ENCODE data around the gene PIF1.

Gene PIF1

DNA sequence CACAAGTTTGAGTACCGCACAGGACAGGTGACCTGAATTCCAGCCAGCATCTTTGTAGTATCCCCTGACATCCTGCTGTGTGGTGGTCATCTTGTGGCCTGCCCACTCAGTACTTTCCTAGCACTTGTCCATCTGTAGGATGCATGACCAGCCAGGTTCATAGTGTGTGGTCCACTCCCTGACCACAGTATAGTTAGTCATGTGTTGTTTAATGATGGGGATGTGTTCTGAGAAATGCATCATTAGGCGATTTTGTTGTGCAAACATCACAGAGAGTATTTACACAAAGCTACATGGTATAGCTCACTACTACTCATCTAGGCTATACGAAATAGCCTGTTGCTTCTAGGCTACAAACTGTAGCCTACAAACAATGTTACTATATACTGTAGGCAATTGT is 33.2 kb downstream of the PIF1 start:
- H3K27me3 Mint-ChIP-seq = no peaks in the 10 kb centered on the region
- CTCF ChIA-PET = interaction anchor here (0.6 to 1.8 kb wide), 3 partner anchors 18 to 454 kb away, joined by 3 to 4 read pairs (median 3); no protein-coding TSS in a partner anchor

DNA sequence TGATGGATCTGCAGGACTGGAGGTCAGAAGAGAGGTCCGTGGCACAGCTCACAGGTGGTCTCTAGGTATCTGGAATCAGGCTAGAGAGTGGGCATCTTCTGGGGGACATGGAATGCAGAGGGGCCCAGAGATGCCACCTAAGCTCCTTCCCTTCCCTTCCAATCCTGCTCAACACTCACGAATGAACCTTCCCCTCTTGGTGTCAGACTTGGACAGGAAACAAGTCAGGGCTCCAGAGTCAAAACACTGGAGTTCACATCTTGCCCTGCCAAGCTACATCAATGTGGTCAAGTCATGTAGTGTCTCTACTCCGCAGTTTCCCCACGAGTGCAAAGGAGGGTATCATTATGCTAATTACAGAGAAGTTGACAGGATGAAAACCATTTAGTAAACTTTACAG is 34.0 kb downstream of the PIF1 start:
- no peak for DNase-seq
- H3K27ac Mint-ChIP-seq = no peak overlapping the region
- H3K27me3 Mint-ChIP-seq = no peaks in the 10 kb centered on the region
- H3K4me3 Mint-ChIP-seq = no peak overlapping the region
- H3K4me1 Mint-ChIP-seq = no peaks in the 10 kb centered on the region
- no peaks in the 10 kb centered on the region for H3K36me3 Mint-ChIP-seq
- H3K9me3 Mint-ChIP-seq = no peaks in the 10 kb centered on the region
- CTCF ChIA-PET = interaction anchor here (1.0 to 1.8 kb wide), 2 partner anchors 18 to 20 kb away, joined by 3 to 4 read pairs; no protein-coding TSS in a partner anchor

More for the DNA sequence above, 33.2 kb downstream of the PIF1 start:
- Mint-ChIP-seq H3K27ac (no peak overlapping the region), H3K36me3 (no peaks in the 10 kb centered on the region), H3K9me3 (no peaks in the 10 kb centered on the region), H3K4me3 (no peak overlapping the region), H3K4me1 (no peaks in the 10 kb centered on the region)
- DNase-seq = no peak

DNA sequence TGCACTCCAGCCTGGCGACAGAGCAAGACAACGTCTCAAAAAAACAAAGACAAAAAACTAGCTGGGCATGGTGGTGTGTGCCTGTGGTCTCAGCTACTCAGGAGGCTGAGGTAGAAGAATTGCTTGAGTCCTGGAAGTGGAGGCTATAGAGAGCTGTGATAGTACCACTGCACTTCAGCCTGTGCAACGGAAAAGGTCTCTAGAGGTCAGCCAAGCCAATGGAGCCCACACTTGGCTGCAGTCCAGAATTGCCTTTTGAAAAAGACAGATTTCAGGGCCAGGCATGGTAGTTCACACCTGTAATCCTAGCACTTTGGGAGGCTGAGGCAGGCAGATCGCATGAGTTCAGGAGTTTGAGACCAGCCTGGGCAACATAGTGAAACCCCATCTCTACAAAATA is 41.7 kb downstream of the PIF1 start:
- CTCF ChIA-PET = interaction anchor here (1.3 kb wide), 1 partner anchor 27 kb away, joined by 3 read pairs; no protein-coding TSS in a partner anchor
- H3K4me1 Mint-ChIP-seq = peaks cover 15% of the 10 kb centered on the region
- H3K36me3 Mint-ChIP-seq = no peaks in the 10 kb centered on the region
- H3K9me3 Mint-ChIP-seq = no peaks in the 10 kb centered on the region
- DNase-seq = no peak
- H3K27me3 Mint-ChIP-seq = peaks cover 55% of the 10 kb centered on the region
- H3K27ac Mint-ChIP-seq = no peak overlapping the region
- H3K4me3 Mint-ChIP-seq = no peak overlapping the region

DNA sequence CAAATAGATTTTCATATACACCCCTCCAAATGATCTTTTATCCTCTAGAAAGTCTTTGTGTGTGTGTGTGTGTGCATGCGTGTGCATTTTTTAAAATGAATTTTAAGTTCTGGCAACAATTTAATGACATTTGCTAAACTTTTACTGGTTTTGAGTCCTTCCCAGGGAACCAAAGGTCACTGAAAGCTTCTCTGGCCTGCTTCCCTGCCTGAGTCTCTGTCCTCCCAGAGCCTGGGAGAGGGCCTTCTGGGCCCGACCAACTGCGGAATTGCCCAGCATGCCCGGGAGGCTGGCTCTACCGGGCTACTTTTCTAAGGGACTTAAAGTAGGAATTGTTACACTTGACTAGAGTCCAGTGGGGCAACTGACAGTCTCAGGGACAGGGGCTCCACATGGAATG is 42.7 kb downstream of the PIF1 start:
- Mint-ChIP-seq H3K4me3 (no peak overlapping the region), H3K9me3 (no peaks in the 10 kb centered on the region), H3K27me3 (peaks cover 65% of the 10 kb centered on the region), H3K27ac (no peak overlapping the region), H3K4me1 (peaks cover 15% of the 10 kb centered on the region), H3K36me3 (no peaks in the 10 kb centered on the region)
- CTCF ChIA-PET = interaction anchor here (1.3 kb wide), 1 partner anchor 28 kb away, joined by 3 read pairs; no protein-coding TSS in a partner anchor
- no peak for DNase-seq

DNA sequence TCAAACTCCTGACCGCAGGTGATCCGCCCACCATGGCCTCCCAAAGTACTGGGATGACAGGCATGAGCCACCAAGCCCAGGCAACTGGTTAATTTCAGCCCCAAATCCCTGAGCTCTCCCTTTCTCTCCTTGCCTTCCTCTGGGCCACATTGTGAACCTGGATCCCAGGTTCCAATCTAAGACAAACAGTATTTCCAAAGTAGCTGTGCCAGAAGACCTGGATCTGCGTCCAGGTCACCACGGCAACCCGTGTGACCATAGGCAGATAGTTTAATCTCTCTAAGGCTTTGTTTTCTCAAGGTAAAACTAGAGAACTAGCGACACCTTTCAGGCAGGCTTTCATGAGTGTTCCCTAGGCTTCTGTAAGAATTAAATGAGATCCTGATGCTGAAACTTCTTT is 44.1 kb downstream of the PIF1 start:
- no peaks in the 10 kb centered on the region for H3K36me3 Mint-ChIP-seq
- no peak overlapping the region for H3K4me3 Mint-ChIP-seq
- DNase-seq = no peak
- no peaks in the 10 kb centered on the region for H3K9me3 Mint-ChIP-seq
- peaks cover 17% of the 10 kb centered on the region for H3K4me1 Mint-ChIP-seq
- no peak overlapping the region for H3K27ac Mint-ChIP-seq
- CTCF ChIA-PET = interaction anchor here (1.3 to 1.4 kb wide), 2 partner anchors 28 to 51 kb away, joined by 3 to 4 read pairs; no protein-coding TSS in a partner anchor
- H3K27me3 Mint-ChIP-seq = peaks cover 80% of the 10 kb centered on the region

DNA sequence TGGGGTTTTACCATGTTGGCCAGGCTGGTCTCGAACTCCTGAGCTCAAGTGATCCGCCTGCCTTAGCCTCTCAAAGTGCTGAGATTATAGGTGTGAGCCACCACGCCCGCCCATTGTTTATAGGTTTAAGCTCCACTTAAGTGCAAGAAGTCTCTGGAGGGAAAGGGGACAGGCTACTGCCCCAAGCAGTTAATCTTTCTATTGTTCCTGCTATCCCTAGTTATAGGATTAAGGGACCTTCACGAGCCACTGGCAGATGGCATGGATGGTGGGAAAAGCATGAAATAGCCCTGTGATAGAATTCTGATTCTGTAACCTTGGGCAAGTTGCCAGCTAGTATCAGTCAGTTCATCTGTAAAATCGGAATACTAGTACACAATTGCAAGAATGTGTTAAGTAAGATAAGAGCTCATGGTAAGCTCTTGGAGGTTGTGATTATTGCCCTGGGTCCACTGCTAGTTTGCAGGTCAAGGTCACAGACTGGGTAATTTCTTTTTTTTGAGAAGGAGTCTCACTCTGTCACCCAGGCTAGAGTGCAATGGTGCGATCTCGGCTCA is 44.8 kb downstream of the PIF1 start:
- Mint-ChIP-seq H3K27me3 (peaks cover 86% of the 10 kb centered on the region), H3K4me1 (peaks cover 21% of the 10 kb centered on the region), H3K4me3 (no peak overlapping the region), H3K27ac (no peak overlapping the region), H3K36me3 (no peaks in the 10 kb centered on the region), H3K9me3 (no peaks in the 10 kb centered on the region)
- CTCF ChIA-PET = interaction anchor here (1.4 kb wide), 1 partner anchor 50 kb away, joined by 3 read pairs; no protein-coding TSS in a partner anchor
- no peak for DNase-seq

DNA sequence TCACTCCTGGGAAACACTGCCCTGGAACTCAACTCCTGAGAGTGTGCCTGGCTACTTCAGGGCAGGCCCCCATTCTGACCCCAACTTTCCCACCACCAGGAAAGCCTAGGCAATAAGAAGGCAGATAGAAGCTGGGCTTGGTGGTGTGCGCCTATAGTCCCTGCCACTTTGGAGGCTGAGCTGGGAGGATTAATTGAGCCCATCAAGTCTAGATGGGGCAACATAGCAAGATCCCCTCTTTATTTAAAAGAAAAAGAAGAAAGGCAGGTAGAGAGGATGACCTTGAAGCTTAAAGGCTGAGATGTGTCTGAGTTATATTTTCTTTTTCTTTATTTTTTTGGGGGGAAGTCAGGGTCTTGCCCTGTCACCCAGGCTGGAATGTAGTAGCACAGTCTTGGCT is 45.8 kb downstream of the PIF1 start:
- CTCF ChIA-PET = no interaction called here
- Mint-ChIP-seq H3K4me1 (peaks cover 21% of the 10 kb centered on the region), H3K27me3 (peaks cover 86% of the 10 kb centered on the region), H3K4me3 (no peak overlapping the region), H3K36me3 (no peaks in the 10 kb centered on the region), H3K27ac (no peak overlapping the region), H3K9me3 (no peaks in the 10 kb centered on the region)
- DNase-seq = no peak

DNA sequence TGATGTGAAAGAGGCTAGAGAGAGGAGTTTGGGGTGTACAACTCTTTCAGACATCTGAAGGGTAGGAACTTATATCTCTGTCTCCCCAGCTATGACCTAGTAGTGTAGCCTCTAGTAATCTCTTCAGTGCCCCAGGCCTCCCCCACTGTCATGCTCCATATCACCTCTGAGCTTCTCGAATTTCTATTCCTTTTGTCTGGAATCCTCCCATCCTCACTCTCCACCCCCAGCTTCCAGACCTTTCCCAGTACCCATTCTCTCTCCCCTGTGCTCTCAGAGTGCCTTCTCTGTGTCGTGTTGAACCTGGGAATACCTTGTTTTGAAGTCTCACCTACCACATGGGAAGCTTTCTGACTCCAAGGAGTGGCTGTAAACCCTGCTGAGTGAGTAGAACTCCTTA is 46.4 kb downstream of the PIF1 start:
- H3K27ac Mint-ChIP-seq = no peak overlapping the region
- no peak for DNase-seq
- CTCF ChIA-PET = no interaction called here
- H3K4me1 Mint-ChIP-seq = peaks cover 26% of the 10 kb centered on the region
- H3K9me3 Mint-ChIP-seq = no peaks in the 10 kb centered on the region
- H3K4me3 Mint-ChIP-seq = no peak overlapping the region
- H3K27me3 Mint-ChIP-seq = peaks cover 86% of the 10 kb centered on the region
- H3K36me3 Mint-ChIP-seq = no peaks in the 10 kb centered on the region

DNA sequence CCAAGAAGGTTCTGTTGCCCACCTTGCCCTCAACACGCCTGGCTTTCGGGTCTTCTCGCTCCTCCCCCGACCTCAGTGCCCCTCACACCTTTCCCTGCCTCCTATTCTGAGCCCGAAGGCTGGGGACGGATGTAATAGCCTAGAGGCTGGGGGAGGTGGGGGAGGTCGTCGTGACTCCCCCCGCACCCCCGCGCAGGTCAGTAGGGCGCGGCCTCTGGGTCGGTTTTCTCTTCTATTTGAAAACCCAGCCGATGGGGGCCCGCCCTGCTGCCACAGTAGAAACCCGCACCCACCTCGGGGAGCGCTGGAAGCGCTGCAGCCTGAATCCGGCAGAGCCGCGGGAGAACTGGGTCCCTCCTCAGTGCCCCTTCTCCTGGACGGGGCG is 49.1 kb downstream of the PIF1 start:
- Mint-ChIP-seq H3K27me3 (peaks cover 92% of the 10 kb centered on the region), H3K27ac (no peak overlapping the region), H3K9me3 (no peaks in the 10 kb centered on the region), H3K4me3 (peak overlapping the region; percentile 58), H3K4me1 (peaks cover 12% of the 10 kb centered on the region), H3K36me3 (no peaks in the 10 kb centered on the region)
- CTCF ChIA-PET = interaction anchor here (0.6 to 0.9 kb wide), 2 partner anchors 33 to 84 kb away, joined by 3 to 4 read pairs; no protein-coding TSS in a partner anchor
- no peak for DNase-seq

DNA sequence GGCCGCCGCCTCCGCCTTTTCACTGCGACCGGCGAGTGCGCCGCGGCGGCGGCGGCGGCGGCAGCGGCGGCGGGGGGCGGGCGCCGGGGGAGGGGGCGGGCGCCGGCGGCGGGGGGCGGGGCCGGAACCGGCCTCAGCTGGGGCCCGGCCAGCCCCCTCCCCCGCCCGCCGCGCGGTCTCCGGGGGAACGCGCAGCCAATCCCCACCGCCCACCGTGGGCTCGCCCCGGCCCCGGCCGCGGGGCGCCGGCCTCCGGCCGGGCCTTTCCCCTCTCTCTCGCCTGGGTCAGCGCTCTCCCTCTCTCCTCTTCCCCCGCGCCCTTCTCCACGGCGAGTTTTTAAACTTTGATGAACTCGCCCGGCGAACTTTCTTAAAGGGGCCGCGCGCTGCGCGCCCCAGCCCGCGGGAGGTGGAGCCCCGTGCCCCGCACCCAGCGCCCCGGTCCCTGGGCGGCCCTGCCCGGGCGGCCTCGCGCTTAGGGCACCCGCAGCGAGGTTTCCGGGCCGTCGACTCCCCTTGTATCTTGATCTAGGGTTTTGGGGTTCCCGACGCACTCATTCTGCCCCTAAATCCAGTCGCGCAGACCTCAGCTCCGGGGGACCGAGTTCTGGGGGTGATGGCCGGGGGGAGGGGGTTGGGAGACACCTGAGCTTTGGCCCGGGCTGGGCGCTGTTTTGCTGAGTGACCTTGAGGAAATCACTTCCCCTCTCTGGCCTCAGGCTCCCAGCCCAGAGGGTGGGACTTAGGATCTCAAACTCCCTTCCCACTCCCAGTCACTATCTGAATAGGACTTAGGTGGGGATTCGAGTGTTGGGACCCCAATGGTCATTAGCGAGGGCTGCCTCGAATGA is 49.7 kb downstream of the PIF1 start, which contains the start of gene RBPMS2:
Gene RBPMS2, minus strand, starts transcription at position 39 of the 851 bp plus-strand sequence. CDS start 270 bp downstream, outside the sequence.
- peaks cover 95% of the 10 kb centered on the region for H3K27me3 Mint-ChIP-seq

DNA sequence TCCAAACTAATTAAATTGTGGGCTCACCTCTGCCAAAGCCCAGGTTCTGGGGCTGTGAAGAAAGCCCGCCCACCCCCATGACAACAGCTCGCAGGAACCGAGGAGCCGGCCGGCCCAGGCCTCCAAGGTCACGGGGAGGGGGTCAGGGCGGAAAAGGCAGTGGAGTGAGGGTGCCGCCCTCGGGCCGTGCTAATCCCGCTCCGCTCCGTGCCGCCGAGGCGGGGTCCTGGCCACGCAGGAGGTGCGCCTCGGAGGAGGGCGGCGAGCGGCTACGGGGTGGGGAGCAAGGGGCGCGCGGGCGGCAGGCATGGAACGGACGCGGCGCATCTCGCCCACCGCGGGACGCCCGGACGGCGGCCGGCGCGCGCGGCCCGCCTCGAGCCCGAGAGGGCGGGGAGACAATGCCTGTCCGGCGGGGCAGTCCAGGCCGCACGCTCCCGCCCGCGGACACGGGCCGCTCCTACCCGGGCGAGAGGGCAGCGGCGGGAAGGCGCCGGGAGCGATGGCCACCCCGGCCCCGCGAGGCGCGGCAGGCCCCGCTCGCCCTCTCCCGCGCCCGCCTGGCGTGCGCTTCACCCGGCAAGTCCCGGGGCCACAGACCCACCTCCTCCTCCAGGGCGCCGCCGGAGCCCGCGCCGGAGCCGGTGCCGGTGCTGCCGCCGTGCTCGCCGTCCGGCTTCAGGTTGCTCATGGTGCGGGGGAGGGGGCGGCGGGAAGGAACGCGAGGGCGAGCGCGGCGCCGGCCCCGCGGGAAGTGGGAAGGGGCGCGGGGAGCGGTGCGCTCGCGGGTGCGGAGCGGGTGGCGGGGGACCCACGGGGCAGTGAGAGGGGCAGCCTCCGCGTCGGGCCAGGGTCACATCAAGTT is 50.6 kb downstream of the PIF1 start:
- CTCF ChIA-PET = no interaction called here
- Mint-ChIP-seq H3K4me1 (peaks cover 12% of the 10 kb centered on the region), H3K27ac (no peak overlapping the region), H3K4me3 (peak overlapping the region; percentile 59), H3K27me3 (peaks cover 89% of the 10 kb centered on the region), H3K9me3 (no peaks in the 10 kb centered on the region), H3K36me3 (no peaks in the 10 kb centered on the region)
- peak; percentile 38 for DNase-seq

More for the DNA sequence above, 49.7 kb downstream of the PIF1 start, which contains the start of gene RBPMS2:
- no peaks in the 10 kb centered on the region for H3K9me3 Mint-ChIP-seq
- H3K27ac Mint-ChIP-seq = no peak within 1 kb of the TSS
- peak within 1 kb of the TSS; percentile 69 for H3K4me3 Mint-ChIP-seq
- CTCF ChIA-PET = interaction anchor here (0.9 kb wide), 1 partner anchor 34 kb away, joined by 3 read pairs; no protein-coding TSS in a partner anchor
- H3K36me3 Mint-ChIP-seq = no peaks in the 10 kb centered on the region
- H3K4me1 Mint-ChIP-seq = peaks cover 12% of the 10 kb centered on the region
- DNase-seq = peak; percentile 29

DNA sequence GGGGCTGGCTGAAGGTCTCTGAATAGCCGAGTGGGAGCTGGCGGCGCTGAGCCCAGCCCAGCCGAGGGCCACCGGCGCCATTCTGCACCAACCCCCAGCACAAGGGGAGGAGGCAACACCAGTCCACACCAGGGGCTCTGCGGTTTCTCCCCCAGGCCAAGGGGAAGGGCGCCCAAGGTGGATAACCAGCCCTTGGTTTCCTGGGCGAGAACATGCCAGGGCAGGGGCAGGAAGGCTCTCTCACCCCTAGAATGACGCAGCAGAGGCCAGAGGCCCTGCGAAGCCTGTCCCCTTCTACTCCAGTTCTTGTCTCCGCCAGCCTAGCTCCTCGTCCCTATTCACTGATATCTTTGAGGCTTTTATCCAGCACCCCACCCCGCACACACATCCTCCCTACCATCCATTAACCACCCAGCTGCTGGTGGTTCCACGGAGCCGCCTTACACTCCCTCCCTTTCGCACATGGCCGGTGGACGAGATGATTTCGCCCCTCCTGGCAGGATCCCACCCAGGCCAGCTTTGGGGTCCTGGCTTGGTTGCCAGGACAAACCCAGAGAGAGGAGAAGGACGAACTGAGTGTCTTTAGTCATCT is 51.3 kb downstream of the PIF1 start:
- peak overlapping the region; percentile 59 for H3K4me3 Mint-ChIP-seq
- no peak overlapping the region for H3K27ac Mint-ChIP-seq
- H3K27me3 Mint-ChIP-seq = peaks cover 81% of the 10 kb centered on the region
- CTCF ChIA-PET = no interaction called here
- DNase-seq = no peak
- H3K4me1 Mint-ChIP-seq = peaks cover 12% of the 10 kb centered on the region
- H3K9me3 Mint-ChIP-seq = no peaks in the 10 kb centered on the region
- H3K36me3 Mint-ChIP-seq = no peaks in the 10 kb centered on the region

DNA sequence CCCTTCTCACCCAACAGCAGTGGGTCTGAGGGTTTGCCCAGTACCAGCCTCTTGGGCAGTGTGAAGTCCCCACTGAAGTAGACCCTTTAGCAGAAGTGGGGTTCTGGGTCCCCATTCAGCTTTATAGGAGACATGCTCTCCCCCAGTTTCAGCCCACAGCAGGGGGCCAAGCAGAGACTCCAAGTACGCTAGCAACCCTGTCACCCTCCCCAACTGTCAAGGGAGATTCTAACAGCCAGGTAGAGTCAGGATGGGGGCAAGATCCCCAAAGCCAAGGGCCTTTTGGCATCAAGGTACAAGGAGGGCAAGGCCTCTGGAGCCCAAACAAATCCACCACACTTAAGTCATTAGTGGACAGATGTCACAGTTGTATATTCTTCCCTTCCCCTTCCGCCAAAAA is 51.8 kb downstream of the PIF1 start:
- Mint-ChIP-seq H3K9me3 (no peaks in the 10 kb centered on the region), H3K36me3 (no peaks in the 10 kb centered on the region), H3K27ac (no peak overlapping the region), H3K4me1 (peaks cover 12% of the 10 kb centered on the region), H3K4me3 (peak overlapping the region; percentile 44), H3K27me3 (peaks cover 76% of the 10 kb centered on the region)
- DNase-seq = no peak
- CTCF ChIA-PET = no interaction called here

Data from activated naive CD4-positive, alpha-beta T cell treated with anti-CD3 and anti-CD28 coated beads, Interleukin-2, amount 10 ng/mL, durations not matched to agents 7 days and 5 days (primary cell).